Loucy (cell line): ENCODE results near the gene EVI5.

Source experiments
- H2AFZ ChIP-seq: fragments of 200-600 bp; sonication (generic); 2 replicates; pipeline ENCODE4 v1.6.0; 2016; ENCODE audit warnings: antibody characterized with exemption, mild to moderate bottlenecking, low read length, moderate library complexity
- H3F3A ChIP-seq: fragments of 200-600 bp; 2 replicates; pipeline ENCODE4 v1.6.0; 2016; ENCODE audit warnings: antibody characterized with exemption, low read depth, mild to moderate bottlenecking
- H3K27me3 ChIP-seq: fragments of 200-600 bp; sonication (generic); 2 replicates; pipeline ENCODE4 v1.6.1; 2014; ENCODE audit warnings: low read length, mild to moderate bottlenecking; ENCODE audit not compliant: insufficient read depth, poor library complexity, severe bottlenecking
- H3K36me3 ChIP-seq: fragments of 200-600 bp; sonication (generic); 2 replicates; pipeline ENCODE4 v1.6.1; 2016; ENCODE audit warnings: low read length; ENCODE audit not compliant: insufficient read depth
- H3K4me1 ChIP-seq: fragments of 200-600 bp; sonication (generic); 2 replicates; pipeline ENCODE4 v1.5.1; 2014; ENCODE audit warnings: low read length, mild to moderate bottlenecking; ENCODE audit not compliant: insufficient read depth, poor library complexity, severe bottlenecking
- H3K4me2 ChIP-seq: fragments of 200-600 bp; sonication (generic); 2 replicates; pipeline ENCODE4 v1.6.0; 2014; ENCODE audit warnings: antibody characterized with exemption, low read length, low read depth, mild to moderate bottlenecking; ENCODE audit not compliant: poor library complexity, severe bottlenecking
- H3K4me3 ChIP-seq: fragments of 200-600 bp; sonication (generic); 2 replicates; pipeline ENCODE4 v1.5.1; 2014; ENCODE audit warnings: low read length, mild to moderate bottlenecking, mixed read lengths; ENCODE audit not compliant: poor library complexity, severe bottlenecking
- H3K79me2 ChIP-seq: fragments of 200-600 bp; sonication (generic); 2 replicates; pipeline ENCODE4 v1.6.1; 2014; ENCODE audit warnings: low read length; ENCODE audit not compliant: insufficient read depth
- H3K9ac ChIP-seq: fragments of 200-600 bp; sonication (generic); 2 replicates; pipeline ENCODE4 v1.6.0; 2014; ENCODE audit warnings: mild to moderate bottlenecking, low read depth, low read length, moderate library complexity; ENCODE audit not compliant: poor library complexity, severe bottlenecking
- H3K9me2 ChIP-seq: fragments of 200-600 bp; sonication (generic); replicated peaks from 2 replicates; pipeline ENCODE4 v1.6.1; 2016; ENCODE audit warnings: low read depth, low read length, mixed read lengths
- H3K9me3 ChIP-seq: fragments of 200-600 bp; sonication (generic); 2 replicates; pipeline ENCODE4 v1.6.1; 2014; ENCODE audit warnings: mild to moderate bottlenecking, antibody characterized with exemption, low read length, low read depth; ENCODE audit not compliant: insufficient read depth
- H4K20me1 ChIP-seq: fragments of 200-600 bp; sonication (generic); 2 replicates; pipeline ENCODE4 v1.6.0; 2014; ENCODE audit warnings: antibody characterized with exemption, low read length, mild to moderate bottlenecking; ENCODE audit not compliant: insufficient read depth, poor library complexity, severe bottlenecking
- CTCF ChIP-seq: fragments of 200-600 bp; sonication (generic); conservative IDR thresholded peaks from 2 replicates; pipeline ENCODE4 v1.5.1; 2014; ENCODE audit warnings: mild to moderate bottlenecking, antibody characterized with exemption, low read length
- EZH2phosphoT487 ChIP-seq: fragments of 200-600 bp; IDR thresholded peaks from 2 replicates; pipeline ENCODE4 v1.6.1; 2018; ENCODE audit warnings: antibody characterized with exemption, mild to moderate bottlenecking, moderate library complexity, borderline replicate concordance

Gene EVI5

GRCh38 chr1:92756537-92756936, 28.4 kb downstream of the EVI5 start:
- Histone ChIP-seq H3K4me2 (no peak overlapping the region), H3K36me3 (no peaks in the 10 kb centered on the region), H3K4me3 (no peak overlapping the region), H2AFZ (no peak overlapping the region), H3K9me2 (no peaks in the 10 kb centered on the region), H3K79me2 (no peaks in the 10 kb centered on the region), H4K20me1 (no peaks in the 10 kb centered on the region), H3F3A (no peaks in the 10 kb centered on the region), H3K27me3 (no peaks in the 10 kb centered on the region), H3K4me1 (no peaks in the 10 kb centered on the region), H3K9ac (no peak overlapping the region), H3K9me3 (no peaks in the 10 kb centered on the region)
- TF ChIP-seq CTCF (no peak), EZH2phosphoT487 (no peak)

GRCh38 chr1:92755541-92756461, 29.1 kb downstream of the EVI5 start:
- H3F3A ChIP-seq, result no peaks in the 10 kb centered on the region
- no peaks in the 10 kb centered on the region for H3K9me2 ChIP-seq
- no peak for TF ChIP-seq EZH2phosphoT487
- TF ChIP-seq CTCF, result no peak

DNA sequence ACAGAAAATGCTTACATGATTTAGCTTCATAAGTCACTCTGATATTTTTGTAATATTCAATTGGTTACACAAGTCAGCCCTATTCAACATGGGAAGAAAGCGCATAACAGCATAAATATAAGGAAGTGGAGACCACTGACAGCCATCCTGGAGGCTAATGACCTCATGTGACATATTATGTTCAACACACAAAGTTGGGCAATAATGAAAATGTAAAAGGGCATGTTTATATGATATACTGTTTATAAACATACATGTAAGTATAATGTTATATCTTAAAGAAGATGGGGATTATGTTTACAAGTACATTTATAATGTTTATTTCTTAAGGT, 30.2 kb downstream of the EVI5 start:
- Histone ChIP-seq H3K36me3 (no peaks in the 10 kb centered on the region), H3K9me3 (no peaks in the 10 kb centered on the region), H3K27me3 (no peaks in the 10 kb centered on the region), H3K4me1 (no peaks in the 10 kb centered on the region), H3K4me2 (no peak overlapping the region), H3K4me3 (no peak overlapping the region), H3K9ac (no peak overlapping the region), H3F3A (no peaks in the 10 kb centered on the region), H4K20me1 (no peaks in the 10 kb centered on the region), H3K9me2 (no peaks in the 10 kb centered on the region), H3K79me2 (no peaks in the 10 kb centered on the region), H2AFZ (no peak overlapping the region)
- TF ChIP-seq CTCF (no peak), EZH2phosphoT487 (no peak)

More at GRCh38 chr1:92755541-92756461, 29.1 kb downstream of the EVI5 start:
- no peaks in the 10 kb centered on the region for H3K4me1 ChIP-seq
- no peaks in the 10 kb centered on the region for H4K20me1 ChIP-seq
- no peak overlapping the region for H3K4me2 ChIP-seq
- no peak overlapping the region for H3K9ac ChIP-seq
- no peaks in the 10 kb centered on the region for H3K27me3 ChIP-seq
- no peaks in the 10 kb centered on the region for H3K79me2 ChIP-seq
- H3K36me3 ChIP-seq, result no peaks in the 10 kb centered on the region
- H2AFZ ChIP-seq, result no peak overlapping the region
- no peak overlapping the region for H3K4me3 ChIP-seq
- no peaks in the 10 kb centered on the region for H3K9me3 ChIP-seq
